MCF 10A (cell line): ENCODE data around the gene CCDC110. TPM values are rescaled to one million over a fixed set of nuclear protein-coding genes. Genes with fewer than 3 reads are reported as not detected.
A peak's percentile ranks its signal among the peaks of the same experiment; 100 is the strongest.

Experiments
- Bru-seq: library from RNA; stranded (reverse); fragments of 400-500 nt; gene quantifications from one replicate; lab custom pipeline; 2021; lab: Mats Ljungman, UMichigan
- BruChase-seq, 2 experiments: library from RNA; stranded (reverse); fragments of 400-500 nt; gene quantifications; one replicate each; lab custom pipeline; 2021; lab: Mats Ljungman, UMichigan
- BruUV-seq: library from RNA; stranded (reverse); fragments of 400-500 nt; replicated peaks from 2 replicates; lab custom pipeline; 2021; lab: Mats Ljungman, UMichigan
- CTCF ChIA-PET: fragments of 300-600 bp; sonication (Branson Sonifier 250); formaldehyde crosslinking; extraction: SDS; loops from one replicate; lab custom pipeline; 2021; ENCODE audit warnings: antibody characterized with exemption, inconsistent platforms; lab: Yijun Ruan, JAX
- POLR2A ChIA-PET: fragments of 300-600, 350-650 bp; sonication (Branson Sonifier 250); formaldehyde crosslinking; extraction: SDS; loops from one replicate; lab custom pipeline; 2020; ENCODE audit warnings: antibody characterized with exemption, inconsistent platforms; lab: Yijun Ruan, JAX
- DNase-seq: peaks from one replicate; pipeline ENCODE4 v3.0.0-alpha.2; 2018; ENCODE audit not compliant: unreplicated experiment
- H3K27ac Mint-ChIP-seq: one replicate; pipeline ENCODE4 v1.8.0; 2022; ENCODE audit warnings: mild to moderate bottlenecking, low read depth, mixed read lengths; ENCODE audit not compliant: unreplicated experiment
- H3K27me3 Mint-ChIP-seq: one replicate; pipeline ENCODE4 v1.8.0; 2022; ENCODE audit warnings: mixed read lengths; ENCODE audit not compliant: insufficient read depth, unreplicated experiment
- H3K36me3 Mint-ChIP-seq: one replicate; pipeline ENCODE4 v1.8.0; 2022; ENCODE audit warnings: mild to moderate bottlenecking, moderate library complexity, mixed read lengths; ENCODE audit not compliant: insufficient read depth, unreplicated experiment
- H3K4me1 Mint-ChIP-seq: one replicate; pipeline ENCODE4 v1.8.0; 2022; ENCODE audit warnings: mixed read lengths; ENCODE audit not compliant: insufficient read depth, unreplicated experiment
- H3K4me3 Mint-ChIP-seq: one replicate; pipeline ENCODE4 v1.8.0; 2022; ENCODE audit warnings: mild to moderate bottlenecking, moderate library complexity, mixed read lengths; ENCODE audit not compliant: unreplicated experiment
- H3K9me3 Mint-ChIP-seq: one replicate; pipeline ENCODE4 v1.8.0; 2022; ENCODE audit warnings: mixed read lengths; ENCODE audit not compliant: unreplicated experiment
- CTCF ChIP-seq: fragments of 200-600 bp; IDR thresholded peaks from one replicate; pipeline ENCODE4 v1.8.0; 2022; ENCODE audit warnings: antibody characterized with exemption, mild to moderate bottlenecking; ENCODE audit not compliant: unreplicated experiment
- intact Hi-C: fragments of 100-400 bp; cut with micrococcal nuclease; formaldehyde crosslinking; loops from 2 replicates; pipeline ENCODE4 v1.14.1; 2022
- long read RNA-seq: library from polyadenylated mRNA; stranded (forward); transcript quantifications from one replicate; pipeline ENCODE4 v2.0.0, GENCODE V29; 2022
- total RNA-seq: library from RNA; stranded (reverse); gene quantifications from 2 replicates; pipeline ENCODE4 v1.2.3, GENCODE V29; 2022

Gene CCDC110
- 0.47 TPM in 1 of 2 replicates, not detected in the other for total RNA-seq
- Bru-seq, nascent RNA: percentile 12 among the genes with signal in this experiment
- BruChase-seq, experiment 1, labeled RNA remaining after a 6-hour chase: percentile 12 among the genes with signal in this experiment
- BruChase-seq, experiment 2, labeled RNA remaining after a 2-hour chase: percentile 14 among the genes with signal in this experiment
- long read RNA-seq, partial matches to known transcripts: 0 of 1 reads
- long read RNA-seq, other reads (novel, unspliced or antisense): 0 of 1 reads

GRCh38 chr4:185471235-185472102 lies at the start of gene CCDC110:
Gene CCDC110, minus strand, starts transcription at chr4:185471733. Its CDS starts 50 bp downstream, at chr4:185471683.
- H3K9me3 Mint-ChIP-seq: no peaks in the 10 kb centered on the region
- H3K27ac Mint-ChIP-seq: no peak within 1 kb of the TSS
- H3K4me1 Mint-ChIP-seq: no peaks in the 10 kb centered on the region
- intact Hi-C loops: loop anchor here (1.0 to 10.0 kb wide), 4 partner anchors 102 to 566 kb away; partner anchors contain the start of genes CFAP97 and SNX25
- DNase-seq: peak; percentile 92
- peak within 1 kb of the TSS; percentile 80 for H3K4me3 Mint-ChIP-seq
- POLR2A ChIA-PET: interaction anchor here (0.9 to 1.2 kb wide), 3 partner anchors 46 to 126 kb away, joined by 3 to 5 read pairs (median 3); partner anchors contain the start of gene UFSP2
- TF ChIP-seq CTCF: peak; percentile 66
- CTCF ChIA-PET: interaction anchor here (0.6 to 2.2 kb wide), 12 partner anchors 11 to 566 kb away, joined by 3 to 19 read pairs (median 4); partner anchors contain the start of gene ANKRD37
- no TSS peak for BruUV-seq
- peaks cover 43% of the 10 kb centered on the region for H3K27me3 Mint-ChIP-seq
- no peaks in the 10 kb centered on the region for H3K36me3 Mint-ChIP-seq

GRCh38 chr4:185520119-185520518 lies 48.6 kb upstream of the CCDC110 start:
- ChIA-PET CTCF (interaction anchor here (0.5 kb wide), 1 partner anchor 78 kb away, joined by 3 read pairs; no protein-coding TSS in a partner anchor), POLR2A (no interaction called here)
- Mint-ChIP-seq H3K4me1 (no peaks in the 10 kb centered on the region), H3K4me3 (no peak overlapping the region), H3K27me3 (no peaks in the 10 kb centered on the region), H3K36me3 (no peaks in the 10 kb centered on the region), H3K27ac (no peak overlapping the region), H3K9me3 (no peaks in the 10 kb centered on the region)
- intact Hi-C loops: no loop called here
- no TSS peak for BruUV-seq
- DNase-seq: no peak
- TF ChIP-seq CTCF: no peak

GRCh38 chr4:185518494-185518893 lies 47.0 kb upstream of the CCDC110 start:
- no peaks in the 10 kb centered on the region for H3K4me1 Mint-ChIP-seq
- no TSS peak for BruUV-seq
- no peak for TF ChIP-seq CTCF
- H3K27ac Mint-ChIP-seq: no peak overlapping the region
- intact Hi-C loops: no loop called here
- no peak overlapping the region for H3K4me3 Mint-ChIP-seq
- H3K36me3 Mint-ChIP-seq: no peaks in the 10 kb centered on the region
- no peaks in the 10 kb centered on the region for H3K9me3 Mint-ChIP-seq
- CTCF ChIA-PET: interaction anchor here (0.6 to 1.0 kb wide), 4 partner anchors 11 to 593 kb away, joined by 3 read pairs; no protein-coding TSS in a partner anchor
- no peak for DNase-seq
- POLR2A ChIA-PET: no interaction called here
- no peaks in the 10 kb centered on the region for H3K27me3 Mint-ChIP-seq

GRCh38 chr4:185518069-185518468 lies 46.5 kb upstream of the CCDC110 start:
- TF ChIP-seq CTCF: no peak
- no peaks in the 10 kb centered on the region for H3K27me3 Mint-ChIP-seq
- H3K36me3 Mint-ChIP-seq: no peaks in the 10 kb centered on the region
- no TSS peak for BruUV-seq
- H3K4me3 Mint-ChIP-seq: no peak overlapping the region
- H3K9me3 Mint-ChIP-seq: no peaks in the 10 kb centered on the region
- POLR2A ChIA-PET: no interaction called here
- no peak overlapping the region for H3K27ac Mint-ChIP-seq
- intact Hi-C loops: no loop called here
- no peak for DNase-seq
- H3K4me1 Mint-ChIP-seq: no peaks in the 10 kb centered on the region
- CTCF ChIA-PET: interaction anchor here (0.8 kb wide), 1 partner anchor 80 kb away, joined by 3 read pairs; no protein-coding TSS in a partner anchor
